ENCODE measurements around the gene TMEM185B.

DNA sequence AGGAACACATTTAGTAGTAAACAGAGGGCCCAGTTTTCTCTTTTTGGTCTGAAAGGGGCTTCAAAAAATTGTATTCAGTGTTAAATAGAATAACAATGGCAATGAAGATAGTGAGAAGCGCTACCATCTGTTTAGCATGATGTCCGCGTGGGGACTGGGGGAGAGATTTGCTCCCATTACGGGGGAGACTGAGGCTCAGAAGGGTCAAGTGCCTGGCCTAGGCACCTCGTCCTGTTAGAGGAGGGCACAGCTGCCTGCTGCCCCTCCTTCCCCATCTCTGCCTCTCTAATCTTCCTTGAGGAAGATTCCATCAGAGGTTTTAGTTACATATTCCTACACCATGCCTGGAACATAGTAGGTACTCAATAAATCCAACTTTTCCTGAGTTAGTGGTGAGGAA lies 10.1 kb upstream of the TMEM185B start:
- TF ChIP-seq, protein P1, sequence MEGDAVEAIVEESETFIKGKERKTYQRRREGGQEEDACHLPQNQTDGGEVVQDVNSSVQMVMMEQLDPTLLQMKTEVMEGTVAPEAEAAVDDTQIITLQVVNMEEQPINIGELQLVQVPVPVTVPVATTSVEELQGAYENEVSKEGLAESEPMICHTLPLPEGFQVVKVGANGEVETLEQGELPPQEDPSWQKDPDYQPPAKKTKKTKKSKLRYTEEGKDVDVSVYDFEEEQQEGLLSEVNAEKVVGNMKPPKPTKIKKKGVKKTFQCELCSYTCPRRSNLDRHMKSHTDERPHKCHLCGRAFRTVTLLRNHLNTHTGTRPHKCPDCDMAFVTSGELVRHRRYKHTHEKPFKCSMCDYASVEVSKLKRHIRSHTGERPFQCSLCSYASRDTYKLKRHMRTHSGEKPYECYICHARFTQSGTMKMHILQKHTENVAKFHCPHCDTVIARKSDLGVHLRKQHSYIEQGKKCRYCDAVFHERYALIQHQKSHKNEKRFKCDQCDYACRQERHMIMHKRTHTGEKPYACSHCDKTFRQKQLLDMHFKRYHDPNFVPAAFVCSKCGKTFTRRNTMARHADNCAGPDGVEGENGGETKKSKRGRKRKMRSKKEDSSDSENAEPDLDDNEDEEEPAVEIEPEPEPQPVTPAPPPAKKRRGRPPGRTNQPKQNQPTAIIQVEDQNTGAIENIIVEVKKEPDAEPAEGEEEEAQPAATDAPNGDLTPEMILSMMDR (IDR thresholded peaks at IDR 0.05; ENCODE audit: low read length), result no peak
- no peak for TF ChIP-seq EZH2 (optimal IDR thresholded peaks at IDR 0.05; ENCODE audit: low read depth, low read length)
